HG02852 (cell line): Measurements from ENCODE around the gene PRMT2.

Experiments
- ATAC-seq: cut with Tn5 transposase; IDR thresholded peaks from one replicate; pipeline ENCODE4 v1.9.1; 2021; ENCODE audit warnings: mild to moderate bottlenecking, moderate library complexity; ENCODE audit not compliant: unreplicated experiment

The PRMT2 gene

DNA sequence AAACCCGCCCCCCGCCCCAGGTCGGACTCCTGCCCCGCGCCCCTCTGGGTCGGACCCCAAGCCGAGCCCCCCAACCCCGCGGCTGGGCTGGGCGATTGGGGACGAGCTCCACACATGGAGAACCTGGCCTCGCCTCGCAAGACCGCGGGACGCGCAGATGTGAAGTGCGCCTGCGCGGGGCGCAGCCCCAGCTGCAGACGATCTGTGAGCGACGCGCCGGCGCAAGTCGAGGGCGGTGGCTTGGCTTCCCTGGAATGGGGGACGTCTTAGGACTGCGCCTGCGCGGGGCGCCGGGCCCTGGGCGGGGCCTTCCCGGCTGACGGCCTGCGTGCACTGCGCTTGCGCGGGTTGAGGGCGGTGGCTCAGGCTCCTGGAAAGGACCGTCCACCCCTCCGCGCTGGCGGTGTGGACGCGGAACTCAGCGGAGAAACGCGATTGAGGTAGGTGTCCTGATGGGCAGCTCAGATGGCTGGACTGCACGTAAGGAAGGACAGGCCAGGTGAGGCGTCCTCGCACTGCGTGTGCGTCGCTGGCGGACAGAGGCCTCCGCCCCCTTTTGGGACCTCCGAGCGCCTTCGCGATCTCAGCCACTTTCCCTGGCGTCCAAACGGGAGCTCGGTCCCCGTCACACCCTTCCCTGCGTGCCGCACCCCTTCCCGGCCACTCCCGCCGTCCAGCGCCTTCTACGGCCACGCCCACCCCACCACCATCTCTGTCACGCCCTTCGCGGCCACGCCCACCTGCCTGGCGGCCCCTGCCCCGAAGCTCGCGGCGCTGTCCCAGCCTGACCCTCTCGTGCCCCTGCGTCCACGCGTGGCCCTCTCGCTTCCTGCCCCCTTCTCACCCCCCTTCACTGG, at the start of gene PRMT2:
TSS of gene PRMT2 (plus strand) at position 351 of the 857 bp plus-strand sequence. CDS start 1,278 bp downstream, outside the sequence.
- ATAC-seq: peak; percentile 79

- no peak for ATAC-seq
These were observed 41.2 kb upstream of the PRMT2 start for GRCh38 chr21:46594276-46594675.

DNA sequence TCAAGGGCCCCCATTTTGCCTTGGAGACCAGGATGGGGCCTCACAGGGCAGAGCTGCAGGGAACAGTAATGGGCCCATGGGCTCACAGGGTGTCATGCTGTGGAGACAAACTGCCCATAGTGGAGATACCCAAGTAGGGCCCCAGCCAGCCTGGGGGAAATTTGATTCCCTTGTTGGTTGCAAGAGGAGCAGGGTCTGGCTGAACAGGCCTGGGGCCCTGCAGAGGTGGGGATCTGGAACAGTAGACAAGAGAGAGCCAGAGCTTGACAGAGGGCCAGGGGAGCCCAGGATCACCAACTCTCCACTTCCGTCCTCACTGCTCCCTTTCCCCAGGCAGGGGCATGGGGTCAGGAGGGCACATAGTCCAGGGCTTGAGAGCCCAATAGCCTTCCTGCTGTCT, 39.3 kb upstream of the PRMT2 start:
- ATAC-seq: no peak

GRCh38 chr21:46597031-46597430, 38.4 kb upstream of the PRMT2 start:
- no peak for ATAC-seq

DNA sequence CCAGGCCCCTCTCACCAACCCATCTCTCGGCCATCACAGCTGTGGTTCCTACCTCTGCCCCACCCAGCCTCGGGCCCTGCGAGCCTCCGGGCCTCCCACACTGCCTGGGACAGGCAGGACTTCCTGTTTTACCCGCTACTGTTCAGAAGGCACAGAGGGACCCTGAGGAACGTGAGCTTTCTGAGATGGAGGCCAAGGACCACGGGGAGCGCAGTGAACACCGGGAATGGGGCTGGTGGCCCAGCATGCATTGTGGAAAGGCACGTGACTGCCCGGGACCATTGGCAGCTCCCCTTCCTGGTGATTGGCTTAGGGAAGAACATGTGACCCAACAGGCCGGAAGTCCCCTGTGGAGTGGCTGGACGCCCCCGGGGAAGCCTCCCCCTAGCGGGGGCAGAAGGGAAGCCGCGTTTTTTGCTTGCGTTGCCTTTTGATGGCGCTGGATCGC, 37.6 kb upstream of the PRMT2 start:
- ATAC-seq: no peak

- ATAC-seq: no peak
These were observed 36.6 kb upstream of the PRMT2 start for GRCh38 chr21:46598581-46599572.

GRCh38 chr21:46600305-46600704, 35.2 kb upstream of the PRMT2 start:
- no peak for ATAC-seq

DNA sequence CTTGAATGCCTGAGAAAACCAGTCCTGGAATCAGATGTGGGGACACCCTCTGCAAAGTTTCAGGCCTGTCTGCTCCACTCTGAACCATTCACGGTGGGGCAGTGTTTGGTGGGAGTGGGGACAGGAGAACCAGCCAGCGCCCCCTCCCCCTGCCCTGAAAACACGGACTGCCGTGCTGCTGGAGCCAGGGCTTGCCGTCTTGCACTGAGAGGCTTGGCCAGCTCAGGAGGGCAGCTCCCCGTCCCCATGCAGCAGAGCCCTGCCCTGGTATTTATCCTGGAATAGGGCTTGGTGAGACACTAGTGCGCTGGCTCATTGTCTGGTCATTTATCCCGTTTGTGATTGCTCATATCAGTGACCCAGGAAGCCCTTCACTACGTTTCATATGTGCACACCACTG, 34.5 kb upstream of the PRMT2 start:
- no peak for ATAC-seq

DNA sequence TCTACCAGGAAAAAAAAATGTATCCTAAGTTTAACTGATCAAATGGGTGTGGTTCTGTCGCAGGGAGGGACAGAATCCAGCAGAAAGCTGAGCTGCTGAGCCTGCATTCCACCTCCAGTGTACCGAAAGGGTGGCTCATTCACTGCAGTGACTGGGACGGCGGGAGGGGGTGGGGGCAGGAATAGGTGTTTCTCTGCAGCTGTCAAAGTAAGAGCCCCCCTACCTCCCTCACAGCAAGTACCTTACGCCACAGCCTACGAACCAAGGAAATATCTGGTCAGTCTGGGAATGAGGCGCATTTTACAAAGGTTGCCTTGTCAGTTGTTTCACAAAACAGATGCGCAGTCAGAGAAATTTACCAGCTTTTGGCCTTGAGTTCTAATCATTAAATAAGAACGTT, 32.2 kb upstream of the PRMT2 start:
- no peak for ATAC-seq

DNA sequence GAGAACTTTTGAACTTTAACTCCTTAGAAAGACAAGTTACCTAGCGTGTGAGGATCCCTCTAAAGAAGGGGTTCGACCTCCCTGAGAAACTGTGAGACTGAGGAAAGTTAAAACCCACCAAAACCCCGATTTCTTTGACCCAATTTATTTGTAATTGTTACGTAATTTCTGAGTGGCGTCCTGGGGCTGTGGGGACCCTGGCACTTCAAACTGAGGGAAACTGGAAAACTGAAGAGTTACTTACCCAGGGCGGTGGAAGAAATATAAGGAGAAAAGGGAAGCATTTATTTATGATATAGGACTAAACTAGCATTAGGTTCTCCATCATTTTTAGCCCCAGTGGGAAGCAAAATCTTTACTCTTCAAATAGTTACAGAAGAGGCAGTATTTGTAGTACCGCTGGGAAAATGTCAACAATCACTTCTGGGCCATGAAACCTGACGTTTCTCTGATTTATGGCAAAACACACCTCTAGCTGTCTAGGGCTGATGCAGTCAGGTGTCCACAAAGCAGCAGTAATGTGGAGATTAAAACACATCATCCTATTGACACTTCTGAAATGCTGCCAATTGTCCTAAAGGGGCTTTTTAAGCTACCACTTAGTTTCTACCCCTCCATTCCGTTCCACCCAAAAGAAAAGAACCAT, 31.0 kb upstream of the PRMT2 start:
- no peak for ATAC-seq

GRCh38 chr21:46604975-46605766, 30.3 kb upstream of the PRMT2 start, which contains the start of gene S100B:
Gene S100B, minus strand, starts transcription at chr21:46605082. Its CDS starts 2,667 bp downstream, at chr21:46602415.
- no peak for ATAC-seq

GRCh38 chr21:46605767-46606426, 29.6 kb upstream of the PRMT2 start:
- ATAC-seq: no peak

DNA sequence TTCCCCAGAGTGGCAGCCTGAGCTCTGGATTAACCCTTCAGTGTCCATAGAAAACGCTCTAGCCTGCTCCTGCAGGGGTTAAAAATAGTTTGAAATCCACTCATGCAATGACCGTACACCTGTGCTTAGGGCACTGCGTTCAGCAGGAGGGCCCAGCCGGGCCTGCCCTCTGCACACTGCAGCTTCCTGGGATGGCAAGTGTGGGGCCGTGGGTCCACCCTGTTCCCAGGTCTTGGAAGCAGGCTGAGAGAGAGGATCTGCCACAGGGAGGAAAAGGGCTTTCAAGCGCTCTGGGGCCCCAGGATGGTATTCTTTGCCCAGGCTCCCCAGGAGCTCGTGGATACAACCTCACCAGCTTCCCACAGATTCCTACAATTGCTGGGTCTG, 29.1 kb upstream of the PRMT2 start:
- no peak for ATAC-seq

- no peak for ATAC-seq
These were observed 27.8 kb upstream of the PRMT2 start for GRCh38 chr21:46607636-46608035.

DNA sequence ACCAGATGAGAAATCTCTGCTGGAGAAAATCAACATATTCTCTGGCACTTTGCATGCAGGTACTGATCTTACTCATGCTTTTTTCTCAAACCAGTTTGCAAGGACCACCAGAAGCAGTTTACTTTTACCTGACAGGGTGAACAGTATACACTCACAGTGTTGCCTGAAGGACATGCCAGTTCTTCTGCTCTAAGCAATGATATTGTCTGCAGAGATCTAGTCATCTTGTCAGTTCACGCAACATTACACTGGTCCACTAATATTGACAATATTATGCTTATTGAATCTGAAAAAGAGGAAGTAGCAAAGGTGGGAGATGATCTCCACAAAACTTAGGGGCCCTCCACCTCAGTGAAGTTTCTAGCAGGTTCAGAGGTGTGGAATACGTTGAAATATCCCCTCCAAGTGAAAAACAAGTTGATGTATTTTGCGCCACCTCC, 26.8 kb upstream of the PRMT2 start:
- no peak for ATAC-seq

DNA sequence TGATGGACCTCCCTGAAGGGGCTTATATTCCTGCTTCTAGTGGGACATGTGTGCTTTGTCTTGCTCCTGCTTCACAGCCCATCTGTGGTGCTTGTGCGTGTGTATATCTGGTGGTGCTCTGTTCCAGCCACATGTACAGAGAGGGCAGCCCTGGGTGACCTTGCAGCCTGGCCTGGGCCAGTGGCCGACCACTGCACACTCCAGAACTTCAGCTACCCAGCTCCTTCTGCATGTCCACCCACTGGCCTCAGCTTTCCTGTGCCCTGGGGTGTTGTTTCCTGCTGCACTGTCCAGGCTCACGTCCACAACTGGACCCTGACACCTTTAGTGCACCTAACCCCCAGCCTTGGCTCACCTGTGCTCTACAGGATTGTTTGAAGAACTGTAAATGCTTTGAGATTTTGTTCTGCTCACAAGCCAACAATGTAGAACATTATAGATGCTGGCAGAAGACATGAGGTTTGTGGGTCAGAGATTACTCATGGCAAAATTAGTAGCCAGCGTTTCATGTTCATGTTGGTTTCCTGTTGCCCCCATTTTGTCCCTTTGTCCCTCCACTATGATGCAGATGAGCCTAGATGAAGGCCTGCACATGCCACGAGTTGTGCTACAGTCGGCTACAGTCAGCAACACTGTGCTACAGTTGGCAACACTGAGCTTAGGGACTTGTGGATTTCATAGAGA, 25.3 kb upstream of the PRMT2 start:
- no peak for ATAC-seq

GRCh38 chr21:46613391-46613790, 22.1 kb upstream of the PRMT2 start:
- no peak for ATAC-seq

GRCh38 chr21:46616050-46616449, 19.4 kb upstream of the PRMT2 start:
- no peak for ATAC-seq

DNA sequence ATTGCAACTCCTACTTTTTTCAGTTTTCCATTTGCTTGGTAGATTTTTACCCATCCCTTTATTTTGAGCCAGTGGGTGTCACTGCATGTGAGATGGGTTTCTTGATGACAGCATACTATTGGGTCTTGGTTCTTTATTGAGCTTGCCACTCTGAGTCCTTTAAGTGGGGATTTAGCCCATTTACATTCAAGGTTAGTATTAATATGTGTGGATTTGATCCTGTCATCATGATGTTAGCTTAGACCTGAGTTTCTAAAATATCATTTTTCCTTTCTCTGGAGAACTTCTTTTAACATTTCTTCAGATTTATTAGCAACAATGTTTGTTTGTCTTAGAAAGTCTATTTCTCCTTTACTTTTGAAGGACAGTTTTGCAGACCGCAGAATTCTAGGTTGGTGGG, 18.8 kb upstream of the PRMT2 start:
- no peak for ATAC-seq
